ENCODE results near the gene MMD2. TPM values are rescaled to one million over a fixed set of nuclear protein-coding genes. Genes with fewer than 3 reads are reported as not detected.

The MMD2 gene
- total and polyA plus RNA-seq, 2 donors (not counting 3 experiments of a cell fraction or from before 2014, with no cell fraction given): not detected

DNA sequence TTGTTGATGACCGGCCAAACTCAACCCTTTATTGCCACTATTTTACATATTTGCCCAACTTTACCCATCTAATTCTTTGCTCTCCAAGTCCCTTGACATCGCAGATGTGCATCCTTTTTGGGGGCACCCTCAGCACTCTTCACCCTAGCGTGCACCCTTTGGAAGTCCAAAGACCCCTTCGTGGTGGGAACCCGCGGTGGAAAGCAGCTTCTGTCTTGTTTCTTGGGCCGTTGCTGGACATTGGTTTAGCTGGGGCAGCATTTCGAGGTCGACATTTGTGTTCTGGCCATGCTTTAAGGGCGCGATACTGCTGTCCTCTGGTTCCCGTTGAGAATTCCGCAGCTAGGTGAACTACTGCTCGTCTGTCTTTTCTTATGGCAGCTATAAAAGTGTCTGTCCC lies 96.8 kb downstream of the MMD2 start:
- Histone ChIP-seq H3K9ac (replicated peaks; ENCODE audit: extremely low read depth, insufficient read depth, low read length) (no peak overlapping the region), H3K27me3 (ENCODE audit: control insufficient read depth in 2 of 2, insufficient read depth in 2 of 2, low read length in 2 of 2) (peaks cover 18 to 38% of the 10 kb centered on the region in 2 experiments), H3K36me3 (ENCODE audit: control insufficient read depth in 2 of 2, extremely low read depth in 1 of 2, insufficient read depth in 2 of 2, low read length in 2 of 2) (no peaks in the 10 kb centered on the region), H3K4me2 (ENCODE audit: insufficient read depth, low read length) (peak overlapping the region; percentile 48), H3K4me3 (replicated peaks in 1 of 3; ENCODE audit: insufficient read depth in 1 of 3, low read depth in 1 of 3, low read length in 3 of 3) (peak overlapping the region in 1 of 3 experiments; percentile 21), H3K9me3 (replicated peaks; ENCODE audit: control insufficient read depth, insufficient read depth, low read length) (no peaks in the 10 kb centered on the region), H3K79me2 (ENCODE audit: control insufficient read depth, insufficient read depth, low read length) (no peaks in the 10 kb centered on the region), H3K9me1 (replicated peaks; ENCODE audit: control insufficient read depth, extremely low read depth, insufficient read depth, low read length) (no peaks in the 10 kb centered on the region), H3K4me1 (ENCODE audit: control insufficient read depth, extremely low read depth, insufficient read depth, low read length) (no peaks in the 10 kb centered on the region), H3K27ac (ENCODE audit: insufficient read depth, low read depth, low read length) (no peak overlapping the region), H2AFZ (ENCODE audit: low read depth, low read length) (peak overlapping the region; percentile 71), H4K20me1 (replicated peaks; ENCODE audit: control insufficient read depth, extremely low read depth, insufficient read depth, low read length) (no peaks in the 10 kb centered on the region)
- POLR2A ChIA-PET: no interaction called here
- intact Hi-C loops (cut with micrococcal nuclease) (no loop called here), dilution Hi-C loops (cut with MboI; ENCODE audit: extremely low pct_ligation_motif_present, low sequenced_read_pairs) (no loop called here)
- FAIRE-seq: no peak
- DNase-seq (ENCODE audit: low read depth, low spot score): no peak
- CTCF ChIA-PET: no interaction called here
- no peak for TF ChIP-seq POLR2A (IDR thresholded peaks at IDR 0.05; ENCODE audit: low read depth, low read length)
- no peak for TF ChIP-seq POLR2AphosphoS5 (IDR thresholded peaks at IDR 0.05; ENCODE audit: insufficient read depth, low read depth, low read length)
- TF ChIP-seq GATA2 (IDR thresholded peaks at IDR 0.05; ENCODE audit: insufficient read depth, insufficient read length, low read depth, low read length): no peak
- TF ChIP-seq, protein P1, sequence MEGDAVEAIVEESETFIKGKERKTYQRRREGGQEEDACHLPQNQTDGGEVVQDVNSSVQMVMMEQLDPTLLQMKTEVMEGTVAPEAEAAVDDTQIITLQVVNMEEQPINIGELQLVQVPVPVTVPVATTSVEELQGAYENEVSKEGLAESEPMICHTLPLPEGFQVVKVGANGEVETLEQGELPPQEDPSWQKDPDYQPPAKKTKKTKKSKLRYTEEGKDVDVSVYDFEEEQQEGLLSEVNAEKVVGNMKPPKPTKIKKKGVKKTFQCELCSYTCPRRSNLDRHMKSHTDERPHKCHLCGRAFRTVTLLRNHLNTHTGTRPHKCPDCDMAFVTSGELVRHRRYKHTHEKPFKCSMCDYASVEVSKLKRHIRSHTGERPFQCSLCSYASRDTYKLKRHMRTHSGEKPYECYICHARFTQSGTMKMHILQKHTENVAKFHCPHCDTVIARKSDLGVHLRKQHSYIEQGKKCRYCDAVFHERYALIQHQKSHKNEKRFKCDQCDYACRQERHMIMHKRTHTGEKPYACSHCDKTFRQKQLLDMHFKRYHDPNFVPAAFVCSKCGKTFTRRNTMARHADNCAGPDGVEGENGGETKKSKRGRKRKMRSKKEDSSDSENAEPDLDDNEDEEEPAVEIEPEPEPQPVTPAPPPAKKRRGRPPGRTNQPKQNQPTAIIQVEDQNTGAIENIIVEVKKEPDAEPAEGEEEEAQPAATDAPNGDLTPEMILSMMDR (IDR thresholded peaks at IDR 0.05; ENCODE audit: extremely low read depth in 1 of 2, insufficient read depth in 1 of 2, low read depth in 1 of 2, low read length in 2 of 2): no peak
- TF ChIP-seq, protein P2, sequence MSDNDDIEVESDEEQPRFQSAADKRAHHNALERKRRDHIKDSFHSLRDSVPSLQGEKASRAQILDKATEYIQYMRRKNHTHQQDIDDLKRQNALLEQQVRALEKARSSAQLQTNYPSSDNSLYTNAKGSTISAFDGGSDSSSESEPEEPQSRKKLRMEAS (IDR thresholded peaks at IDR 0.05; ENCODE audit: insufficient read depth, insufficient read length): no peak
- TF ChIP-seq JUN (IDR thresholded peaks at IDR 0.05; ENCODE audit: borderline replicate concordance, insufficient read depth, insufficient read length, low read depth): no peak
- TF ChIP-seq FOS (IDR thresholded peaks at IDR 0.05; ENCODE audit: borderline replicate concordance, insufficient read depth, low read length): no peak
- TF ChIP-seq EZH2 (IDR thresholded peaks at IDR 0.05; ENCODE audit: borderline replicate concordance, low read depth, low read length, severe bottlenecking): no peak
- no peak for TF ChIP-seq MYC (IDR thresholded peaks at IDR 0.05; ENCODE audit: low read depth, low read length)
- no TSS peak for BruUV-seq (replicated peaks)
